IMR-90 (cell line): ENCODE results near the gene MSL3B.

Source experiments
- ATAC-seq: fragments of 200-7000 bp; cut with Tn5 transposase; 2 replicates; pipeline ENCODE4 v1.9.1; 2020; ENCODE audit warnings: low read depth, mild to moderate bottlenecking, moderate library complexity
- BruUV-seq: library from RNA; stranded (reverse); fragments of 400-500 nt; replicated peaks from 2 replicates; lab custom pipeline; 2021; lab: Mats Ljungman, UMichigan
- CTCF ChIA-PET: fragments of 300-600 bp; formaldehyde crosslinking; extraction: SDS; loops from one replicate; lab custom pipeline; 2021; ENCODE audit warnings: antibody characterized with exemption; lab: Yijun Ruan, JAX
- POLR2A ChIA-PET: fragments of 300-600 bp; sonication (Branson Sonifier 250); formaldehyde crosslinking; loops from one replicate; lab custom pipeline; 2022; ENCODE audit warnings: antibody characterized with exemption; ENCODE audit not compliant: unreplicated experiment; lab: Charles Lee
- DNase-seq: peaks from one replicate; pipeline ENCODE4 v3.0.0; 2013
- H2AFZ ChIP-seq: replicated peaks from 2 replicates; pipeline ENCODE3; 2013; ENCODE audit warnings: low read length, mild to moderate bottlenecking; ENCODE audit not compliant: poor library complexity
- H2AK5ac ChIP-seq: 2 replicates; pipeline ENCODE4 v1.6.1; 2013; ENCODE audit warnings: low read depth, low read length, inconsistent platforms
- H2AK9ac ChIP-seq: replicated peaks from 2 replicates; pipeline ENCODE3; 2013; ENCODE audit warnings: mild to moderate bottlenecking, low read depth, low read length, moderate library complexity; ENCODE audit not compliant: poor library complexity
- H2BK120ac ChIP-seq: 2 replicates; pipeline ENCODE4 v1.6.1; 2013; ENCODE audit warnings: low read depth, low read length, inconsistent platforms
- H2BK15ac ChIP-seq: 3 replicates; pipeline ENCODE4 v1.6.1; 2013; ENCODE audit warnings: low read depth, low read length, inconsistent platforms
- H2BK20ac ChIP-seq: 2 replicates; pipeline ENCODE4 v1.6.1; 2013; ENCODE audit warnings: low read depth, mild to moderate bottlenecking, inconsistent platforms, low read length, moderate library complexity
- H2BK5ac ChIP-seq: 2 replicates; pipeline ENCODE4 v1.6.1; 2013; ENCODE audit warnings: mild to moderate bottlenecking, low read depth, low read length, inconsistent platforms; ENCODE audit not compliant: poor library complexity, severe bottlenecking
- H3K14ac ChIP-seq: replicated peaks from 2 replicates; pipeline ENCODE4 v1.6.1; 2013; ENCODE audit warnings: low read depth, low read length, inconsistent platforms
- H3K18ac ChIP-seq: 2 replicates; pipeline ENCODE4 v1.6.1; 2013; ENCODE audit warnings: low read depth, low read length, control low read depth
- H3K23ac ChIP-seq: 2 replicates; pipeline ENCODE4 v1.6.1; 2013; ENCODE audit warnings: low read depth, low read length, inconsistent platforms
- H3K27ac ChIP-seq: 2 replicates; pipeline ENCODE4 v1.5.1; 2013; ENCODE audit warnings: mild to moderate bottlenecking, control low read depth, low read length; ENCODE audit not compliant: insufficient read depth
- H3K27me3 ChIP-seq: 2 replicates; pipeline ENCODE4 v1.6.1; 2013; ENCODE audit warnings: low read length; ENCODE audit not compliant: control insufficient read depth, insufficient read depth
- H3K36me3 ChIP-seq: 2 replicates; pipeline ENCODE4 v1.6.1; 2013; ENCODE audit warnings: low read length, mixed read lengths; ENCODE audit not compliant: control insufficient read depth, insufficient read depth
- H3K4ac ChIP-seq: 2 replicates; pipeline ENCODE4 v1.6.1; 2013; ENCODE audit warnings: low read depth, low read length, inconsistent platforms
- H3K4me1 ChIP-seq: 2 replicates; pipeline ENCODE4 v1.6.1; 2013; ENCODE audit warnings: low read length, mixed read lengths; ENCODE audit not compliant: control insufficient read depth, insufficient read depth
- H3K4me2 ChIP-seq: 2 replicates; pipeline ENCODE4 v1.6.1; 2013; ENCODE audit warnings: low read depth, mild to moderate bottlenecking, control low read depth, low read length, moderate library complexity
- H3K4me3 ChIP-seq: 2 replicates; pipeline ENCODE4 v1.5.1; 2013; ENCODE audit warnings: low read depth, mild to moderate bottlenecking, control low read depth, low read length, moderate library complexity; ENCODE audit not compliant: insufficient read depth
- H3K56ac ChIP-seq: 2 replicates; pipeline ENCODE4 v1.6.1; 2013; ENCODE audit warnings: low read length, inconsistent platforms; ENCODE audit not compliant: insufficient read depth; ENCODE audit errors: extremely low read depth
- H3K79me1 ChIP-seq, 2 experiments: 2 replicates each; pipeline ENCODE4 v1.6.1; 2013; ENCODE audit warnings: low read length in 2 of 2, inconsistent platforms in 1 of 2, low read depth in 1 of 2
- H3K9ac ChIP-seq: 2 replicates; pipeline ENCODE4 v1.6.1; 2013; ENCODE audit warnings: low read depth, low read length, control low read depth
- H3K9me1 ChIP-seq: 2 replicates; pipeline ENCODE4 v1.6.1; 2013; ENCODE audit warnings: low read length, inconsistent platforms; ENCODE audit not compliant: insufficient read depth
- H3K9me3 ChIP-seq: 2 replicates; pipeline ENCODE4 v1.6.1; 2013; ENCODE audit warnings: low read length; ENCODE audit not compliant: control insufficient read depth, insufficient read depth
- H4K20me1 ChIP-seq: 2 replicates; pipeline ENCODE4 v1.6.1; 2013; ENCODE audit warnings: low read length, inconsistent platforms; ENCODE audit not compliant: insufficient read depth
- H4K5ac ChIP-seq: 2 replicates; pipeline ENCODE4 v1.6.1; 2013; ENCODE audit warnings: mild to moderate bottlenecking, low read depth, low read length, control low read depth
- H4K8ac ChIP-seq, 2 experiments: 2 replicates each; pipeline ENCODE4 v1.6.1; 2013; ENCODE audit warnings: low read depth in 2 of 2, low read length in 2 of 2, control low read depth in 1 of 2, inconsistent platforms in 1 of 2
- H4K91ac ChIP-seq: 2 replicates; pipeline ENCODE4 v1.6.1; 2013; ENCODE audit warnings: low read depth, low read length, inconsistent platforms; ENCODE audit not compliant: insufficient read depth
- CEBPB ChIP-seq: IDR thresholded peaks from 2 replicates; pipeline ENCODE4 v1.6.1; 2012; ENCODE audit warnings: low read depth, low read length, improper control_type of control experiment
- CHD1 ChIP-seq: IDR thresholded peaks from 2 replicates; pipeline ENCODE4 v1.6.1; 2012; ENCODE audit warnings: low read depth, low read length, improper control_type of control experiment
- CTCF ChIP-seq: conservative IDR thresholded peaks from 2 replicates; pipeline ENCODE4 v1.5.1; 2012; ENCODE audit warnings: mild to moderate bottlenecking, low read depth, low read length, improper control_type of control experiment
- MAFK ChIP-seq: IDR thresholded peaks from 2 replicates; pipeline ENCODE4 v1.6.1; 2012; ENCODE audit warnings: low read depth, low read length, improper control_type of control experiment
- MXI1 ChIP-seq: IDR thresholded peaks from 2 replicates; pipeline ENCODE4 v1.6.1; 2012; ENCODE audit warnings: low read depth, mild to moderate bottlenecking, low read length, moderate library complexity, borderline replicate concordance
- POLR2A ChIP-seq: IDR thresholded peaks from 2 replicates; pipeline ENCODE4 v1.6.1; 2012; ENCODE audit warnings: mild to moderate bottlenecking, low read depth, low read length
- SMC3 ChIP-seq: fragments of 150-350 bp; IDR thresholded peaks from 2 replicates; pipeline ENCODE4 v1.6.1; 2016; ENCODE audit warnings: low read depth, mild to moderate bottlenecking, antibody characterized with exemption, low read length, moderate library complexity
- WGBS, 2 experiments: methylation state at CpG; one replicate each; pipeline versions ENCODE4 v1.1.5 to v1.1.7; 2013; ENCODE audit warnings: missing lambda C conversion rate in 2 of 2; ENCODE audit not compliant: insufficient read length in 1 of 2; ENCODE audit errors: extremely low coverage in 2 of 2; 5-methylcytosine and 5-hydroxymethylcytosine counted together
- dilution Hi-C: fragments of 300-500 bp; cut with HindIII; formaldehyde crosslinking; loops from one replicate; pipeline ENCODE4 v1.14.3; 2018; ENCODE audit warnings: low sequenced_read_pairs; ENCODE audit not compliant: unreplicated experiment
- in situ Hi-C: fragments of 300-500 bp; cut with MboI; formaldehyde crosslinking; loops from 3 replicates; pipeline ENCODE4 v1.14.3; 2019; ENCODE audit warnings: low sequenced_read_pairs, inconsistent platforms, mixed read lengths
- intact Hi-C: fragments of 100-400 bp; cut with micrococcal nuclease; formaldehyde crosslinking; loops from 2 replicates; pipeline ENCODE4 v1.10.0; 2022

The MSL3B gene

GRCh38 chr2:233865838-233866237 is 2.3 kb downstream of the MSL3B start:
- CTCF ChIA-PET = no interaction called here

More at GRCh38 chr2:233865838-233866237, 2.3 kb downstream of the MSL3B start:
- Histone ChIP-seq H4K91ac (no peak overlapping the region), H2AK9ac (no peak overlapping the region), H3K9me3 (no peaks in the 10 kb centered on the region), H4K8ac (no peak overlapping the region), H4K20me1 (no peaks in the 10 kb centered on the region), H3K27ac (no peak overlapping the region), H3K36me3 (peaks cover 4% of the 10 kb centered on the region; the same call in 1 of the 2 replicates), H3K56ac (no peak overlapping the region), H3K4me2 (no peak overlapping the region), H2BK15ac (no peak overlapping the region), H3K9me1 (no peaks in the 10 kb centered on the region), H4K5ac (no peak overlapping the region), H3K4me1 (no peaks in the 10 kb centered on the region), H3K4me3 (no peak overlapping the region), H2BK20ac (no peak overlapping the region), H2AK5ac (no peak overlapping the region), H2AFZ (no peak overlapping the region), H3K9ac (no peak overlapping the region), H3K4ac (no peak overlapping the region), H3K14ac (no peak overlapping the region), H2BK120ac (no peak overlapping the region), H3K79me1 (peaks cover 0 to 7% of the 10 kb centered on the region in 2 experiments; a peak in 1 of 4 replicates), H3K27me3 (no peaks in the 10 kb centered on the region), H3K23ac (no peak overlapping the region), H3K18ac (no peak overlapping the region), H2BK5ac (no peak overlapping the region)
- no peak for DNase-seq
- dilution Hi-C loops (no loop called here), in situ Hi-C loops (no loop called here), intact Hi-C loops (no loop called here)
- no peak for ATAC-seq
- TF ChIP-seq MAFK (no peak), CEBPB (no peak), SMC3 (no peak), CHD1 (no peak), POLR2A (no peak), MXI1 (no peak), CTCF (no peak; the same call in 1 of the 2 replicates)
- WGBS, 2 experiments = 97% methylated on average over 3 of the region's 3 CpGs; no CpG with 5 or more reads in 1 of the 2 experiments
- no TSS peak for BruUV-seq
- POLR2A ChIA-PET = no interaction called here
